Right renal cortex interstitium (tissue), 3 donors: ENCODE results near the gene FLNB. TPM values are rescaled to one million over a fixed set of nuclear protein-coding genes. Genes with fewer than 3 reads are reported as not detected.

Experiments used
- DNase-seq, 3 donors: peaks; one replicate each; pipeline ENCODE4 v3.0.0-alpha.2; 2013; ENCODE audit warnings: low read depth in 3 of 3, low spot score in 2 of 3
- polyA plus RNA-seq, 3 donors: library from polyadenylated mRNA; unstranded; fragments of 120-200 nt; gene quantifications; one replicate each; pipeline ENCODE4 v1.2.1, GENCODE V29; 2013; ENCODE audit not compliant: insufficient read length in 3 of 3

Gene FLNB
- polyA plus RNA-seq, 3 donors = 164 to 165 (median 165) TPM

DNA sequence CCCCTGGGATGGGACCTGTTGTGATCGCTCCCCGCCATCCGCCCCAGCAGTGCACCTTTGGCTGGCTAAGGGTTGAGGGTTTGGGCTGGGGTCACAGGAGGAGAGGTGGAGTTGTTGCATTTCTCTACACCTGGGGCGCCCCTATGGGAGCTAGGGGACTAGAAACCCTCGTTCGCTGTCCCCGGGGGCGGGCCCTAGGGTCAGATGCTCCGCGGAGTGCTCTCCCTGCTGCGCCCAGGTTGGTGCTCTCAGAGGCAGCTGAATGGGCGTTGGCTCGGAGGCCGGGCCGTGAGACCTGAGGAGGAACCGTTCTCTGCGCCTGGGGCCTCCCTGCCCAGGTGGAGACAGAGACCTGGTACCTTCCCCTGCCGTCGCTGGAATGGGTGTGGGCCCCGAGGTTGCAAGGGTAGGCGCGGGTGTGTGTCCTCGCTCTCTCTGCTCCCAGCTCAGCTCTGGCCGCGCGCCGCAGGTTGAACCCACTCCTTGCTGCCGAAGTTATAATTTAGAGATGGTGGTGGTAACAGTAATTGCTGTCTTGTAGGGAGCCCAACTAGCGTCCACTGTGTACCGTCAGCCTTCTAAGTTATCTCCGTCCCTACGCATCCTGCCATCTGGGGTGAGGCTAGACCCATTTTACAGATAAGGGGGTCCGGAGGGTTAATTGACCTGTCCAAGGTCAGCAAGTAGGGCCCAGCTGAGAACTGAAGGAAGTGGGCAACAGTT, 965 bp downstream of the FLNB start:
- DNase-seq = no peak

DNA sequence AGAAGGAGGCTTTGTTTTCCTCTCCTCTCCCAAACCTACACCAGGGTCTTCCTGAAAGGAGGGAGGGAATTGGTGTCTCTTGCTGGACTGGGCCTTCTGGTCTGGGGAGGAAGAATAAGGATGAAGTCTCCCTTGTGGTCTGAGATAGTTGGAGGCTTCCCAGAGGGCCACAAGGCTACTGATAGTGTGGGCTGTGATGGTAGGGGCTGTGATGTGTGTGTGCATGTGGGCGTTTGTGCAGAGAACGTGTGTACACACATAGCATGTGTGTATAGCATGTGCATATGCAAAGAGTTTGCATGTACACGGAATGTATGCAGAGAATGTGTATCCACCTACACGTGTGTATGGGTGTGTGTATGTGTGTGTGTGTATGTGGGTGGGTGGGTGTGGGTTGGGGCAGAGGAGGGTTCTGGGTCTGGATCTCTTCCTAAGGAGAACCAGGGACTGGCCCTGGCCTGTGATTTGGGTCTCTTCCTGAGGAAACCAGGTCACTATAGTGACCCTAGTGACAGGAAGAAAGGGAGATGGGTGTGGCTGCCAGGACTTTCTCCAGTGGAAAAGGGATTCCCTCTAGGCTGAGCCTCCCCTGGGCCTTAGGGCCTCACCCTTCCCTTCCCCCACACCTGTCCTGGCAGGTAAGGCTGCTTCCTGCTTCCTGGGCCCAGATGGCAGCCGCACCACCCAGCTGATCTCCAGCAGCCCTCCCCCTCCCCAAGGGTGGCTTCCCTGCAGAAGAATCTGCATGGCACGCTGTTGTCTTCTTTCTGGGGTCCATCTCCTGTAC, 1.7 kb downstream of the FLNB start:
- DNase-seq = no peak

DNA sequence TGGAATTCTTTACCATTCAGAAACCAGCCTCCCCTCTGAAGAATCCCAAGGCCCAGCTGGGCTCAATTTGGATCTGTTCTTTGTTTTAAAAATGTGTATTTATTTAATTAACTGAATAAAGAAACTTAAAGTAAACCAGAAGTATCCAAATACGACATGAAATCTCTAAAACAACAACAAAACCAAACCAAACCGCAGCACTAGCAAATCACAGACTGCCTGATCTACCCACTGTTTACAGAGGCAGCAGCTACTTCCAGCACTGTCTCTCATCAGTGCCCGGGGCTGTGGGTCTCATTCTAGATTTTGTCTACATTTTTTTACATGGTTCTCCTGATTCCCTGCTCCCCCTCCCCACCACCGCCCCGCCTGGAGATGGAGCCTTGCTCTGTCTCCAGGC, 2.3 kb downstream of the FLNB start:
- no peak for DNase-seq

DNA sequence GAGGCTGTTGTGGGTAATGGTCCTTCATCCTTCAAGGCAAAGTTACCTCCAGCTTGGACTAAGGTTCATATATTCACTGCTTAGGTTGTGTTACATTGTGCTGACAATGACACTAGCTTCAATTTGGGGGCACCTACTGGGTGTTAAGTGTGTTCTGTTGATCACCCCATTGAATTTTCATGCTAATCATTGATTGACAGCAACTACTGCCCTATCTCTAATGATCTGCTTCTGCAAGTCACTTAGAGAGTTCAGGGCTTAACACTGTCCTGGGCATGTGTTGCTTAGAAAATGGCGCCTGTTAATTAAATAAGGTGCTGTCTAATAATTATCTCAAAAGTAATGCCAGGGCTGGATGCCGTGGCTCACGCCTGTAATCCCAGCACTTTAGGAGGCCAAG, 3.4 kb downstream of the FLNB start:
- DNase-seq = no peak

DNA sequence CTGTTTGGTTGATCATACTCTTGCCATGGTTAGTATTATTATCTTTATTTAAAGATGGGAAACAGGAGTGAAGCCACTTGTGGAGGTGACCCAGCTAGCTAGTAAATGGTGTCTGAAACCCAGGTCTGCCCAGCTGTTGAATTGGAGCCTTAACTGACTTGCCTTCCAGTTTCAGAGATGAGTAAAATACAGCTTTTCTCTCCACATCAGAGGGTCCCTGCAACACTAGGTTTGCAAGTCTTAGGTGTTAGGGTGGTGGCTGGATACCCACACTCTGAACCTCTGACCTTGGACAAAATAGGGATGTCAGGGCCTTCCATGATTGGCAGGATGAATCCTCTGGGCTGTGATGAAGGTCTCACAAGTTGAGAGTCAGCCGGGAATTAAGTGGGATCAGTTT, 4.1 kb downstream of the FLNB start:
- no peak for DNase-seq

DNA sequence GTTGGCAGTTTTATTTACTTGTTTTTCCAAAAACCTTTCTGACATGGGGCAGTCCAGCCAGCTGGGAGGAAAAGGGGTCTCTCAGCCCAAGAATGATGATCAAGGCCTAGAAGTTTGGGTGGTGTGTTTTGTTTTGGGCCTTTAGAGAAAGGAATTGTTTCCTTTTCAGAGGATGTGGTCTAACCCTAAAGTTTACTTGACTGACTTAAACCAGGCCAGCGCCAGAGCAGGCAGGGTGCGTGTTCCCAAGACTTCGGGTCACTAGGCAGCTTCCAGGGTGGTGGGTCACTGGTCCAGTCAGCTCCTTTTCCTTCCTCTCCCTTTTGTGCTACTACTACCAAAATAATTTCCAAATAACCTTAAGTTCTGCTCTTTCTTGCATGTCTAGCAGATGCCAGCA, 4.9 kb downstream of the FLNB start:
- DNase-seq = no peak

DNA sequence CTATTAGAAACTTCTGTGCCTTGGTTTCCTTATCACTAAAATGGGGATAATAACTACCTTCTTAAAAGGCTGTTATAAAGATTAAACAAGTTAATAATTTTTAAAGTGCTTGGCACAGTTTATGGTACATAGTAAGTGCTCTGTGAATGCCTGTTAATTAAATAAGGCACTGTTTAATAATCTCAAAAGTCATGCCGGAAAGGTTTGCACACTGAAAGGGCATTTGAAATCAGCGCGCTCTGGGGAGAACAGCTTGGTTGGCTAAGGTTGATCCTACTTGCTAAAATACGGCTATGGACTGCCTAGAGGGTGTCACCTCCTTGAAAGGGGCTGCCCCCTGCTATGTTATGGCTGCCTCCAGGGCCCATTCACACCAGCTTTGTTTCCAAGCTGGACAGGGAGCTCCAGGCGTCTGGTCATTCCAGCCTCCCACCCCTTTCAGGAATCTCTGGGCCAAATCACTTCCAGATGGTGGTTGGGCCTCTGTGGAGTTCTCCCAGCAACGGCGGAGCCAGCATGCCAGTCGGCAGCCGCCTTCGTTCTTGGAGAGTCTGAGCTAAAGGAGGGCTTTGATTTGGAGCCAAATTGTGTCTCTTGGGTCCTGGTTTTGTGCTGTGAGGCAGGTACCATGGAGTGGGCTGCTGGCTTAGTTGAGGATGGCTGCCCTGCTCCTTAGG, 5.9 kb downstream of the FLNB start:
- no peak for DNase-seq

DNA sequence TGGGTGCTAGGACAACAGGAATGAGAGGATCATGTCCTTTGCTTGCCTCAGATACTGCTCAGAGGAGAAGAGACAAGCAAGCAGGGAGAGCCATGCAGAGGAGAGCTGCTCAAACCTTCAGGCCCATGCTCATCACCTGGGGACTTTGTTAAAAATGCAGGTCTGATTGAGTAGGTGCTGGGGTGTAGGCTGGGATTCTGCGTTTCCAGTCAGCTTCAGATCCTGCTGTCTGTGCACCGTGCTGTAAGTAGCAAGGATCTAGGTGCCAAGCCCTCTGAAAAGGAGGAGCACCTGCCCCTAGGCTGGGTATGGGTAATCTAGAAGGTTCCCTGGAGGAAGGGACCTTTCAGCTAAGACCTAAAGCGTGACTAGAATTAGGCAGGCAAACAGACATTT, 7.3 kb downstream of the FLNB start:
- no peak for DNase-seq

DNA sequence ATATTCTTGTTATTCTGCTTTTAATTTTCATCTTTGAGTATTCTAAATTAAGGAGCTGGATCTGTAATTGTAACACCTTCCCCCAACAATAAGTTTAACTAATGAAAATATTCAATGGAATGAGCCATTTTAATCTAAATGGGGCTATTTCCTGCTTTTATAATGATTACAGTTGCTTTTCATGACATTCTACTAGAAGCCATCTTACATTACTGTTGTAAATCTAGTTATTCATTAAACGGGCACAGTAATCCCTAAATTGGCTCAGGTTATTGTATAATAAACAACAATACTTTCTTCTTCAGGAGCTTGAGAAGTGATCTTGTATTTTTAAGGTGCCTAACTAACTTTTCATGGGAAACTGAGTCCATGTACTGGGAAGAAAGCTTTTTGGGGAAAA, 8.5 kb downstream of the FLNB start:
- DNase-seq = no peak

DNA sequence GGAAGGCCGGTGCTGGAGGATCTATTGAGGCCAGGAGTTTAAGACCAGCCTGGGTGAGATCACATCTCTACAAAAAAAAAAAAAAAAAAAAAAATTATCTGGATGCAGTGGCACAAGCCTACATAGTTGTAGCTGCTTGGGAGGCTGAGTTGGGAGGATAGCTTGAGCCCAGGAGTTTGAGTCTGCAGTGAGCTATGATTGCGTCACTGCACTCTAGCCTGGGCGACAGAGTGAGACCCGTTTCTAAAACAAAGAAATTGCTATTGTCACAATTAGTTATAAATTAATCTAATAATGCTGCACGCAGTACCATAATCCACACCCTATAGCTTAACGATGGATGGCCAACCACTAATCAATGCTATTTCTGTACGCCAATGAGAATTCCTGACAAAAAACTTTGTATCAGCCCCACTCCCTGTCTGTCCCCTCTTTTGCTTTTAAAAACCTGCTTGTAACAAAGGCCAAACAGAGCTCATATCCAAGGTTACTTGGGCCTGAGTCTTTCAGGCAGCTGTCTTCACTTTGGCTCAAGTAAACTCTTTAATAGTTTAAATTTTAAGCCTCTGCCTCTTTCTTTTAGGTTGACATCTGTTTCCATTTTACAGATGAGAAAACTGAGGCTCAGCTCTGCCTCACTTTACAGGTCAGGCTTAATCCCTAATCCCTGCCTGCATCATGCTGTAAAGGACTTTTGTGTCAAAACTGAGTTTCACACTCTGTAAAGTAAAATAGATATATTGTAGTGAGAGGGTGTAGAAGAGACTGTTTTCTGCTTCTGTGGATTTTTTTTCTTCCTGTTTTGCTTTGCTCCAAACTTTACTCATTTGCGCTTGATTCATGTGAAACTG, 10.9 kb downstream of the FLNB start:
- DNase-seq = no peak

DNA sequence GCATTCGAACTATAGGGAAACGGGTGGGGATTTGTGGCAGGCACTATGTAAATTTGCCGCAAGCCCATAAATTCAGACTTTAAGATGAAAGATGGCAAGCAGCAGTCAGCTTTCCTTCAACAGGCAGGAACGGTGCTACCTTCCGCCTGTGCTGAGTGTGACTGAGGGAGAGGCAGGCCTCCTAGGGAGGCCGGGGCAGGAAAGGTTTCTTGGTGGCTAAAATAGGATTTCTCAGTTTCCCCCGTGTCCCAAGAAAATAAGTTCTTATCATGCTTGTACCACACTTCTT, 12.5 kb downstream of the FLNB start:
- no peak for DNase-seq

DNA sequence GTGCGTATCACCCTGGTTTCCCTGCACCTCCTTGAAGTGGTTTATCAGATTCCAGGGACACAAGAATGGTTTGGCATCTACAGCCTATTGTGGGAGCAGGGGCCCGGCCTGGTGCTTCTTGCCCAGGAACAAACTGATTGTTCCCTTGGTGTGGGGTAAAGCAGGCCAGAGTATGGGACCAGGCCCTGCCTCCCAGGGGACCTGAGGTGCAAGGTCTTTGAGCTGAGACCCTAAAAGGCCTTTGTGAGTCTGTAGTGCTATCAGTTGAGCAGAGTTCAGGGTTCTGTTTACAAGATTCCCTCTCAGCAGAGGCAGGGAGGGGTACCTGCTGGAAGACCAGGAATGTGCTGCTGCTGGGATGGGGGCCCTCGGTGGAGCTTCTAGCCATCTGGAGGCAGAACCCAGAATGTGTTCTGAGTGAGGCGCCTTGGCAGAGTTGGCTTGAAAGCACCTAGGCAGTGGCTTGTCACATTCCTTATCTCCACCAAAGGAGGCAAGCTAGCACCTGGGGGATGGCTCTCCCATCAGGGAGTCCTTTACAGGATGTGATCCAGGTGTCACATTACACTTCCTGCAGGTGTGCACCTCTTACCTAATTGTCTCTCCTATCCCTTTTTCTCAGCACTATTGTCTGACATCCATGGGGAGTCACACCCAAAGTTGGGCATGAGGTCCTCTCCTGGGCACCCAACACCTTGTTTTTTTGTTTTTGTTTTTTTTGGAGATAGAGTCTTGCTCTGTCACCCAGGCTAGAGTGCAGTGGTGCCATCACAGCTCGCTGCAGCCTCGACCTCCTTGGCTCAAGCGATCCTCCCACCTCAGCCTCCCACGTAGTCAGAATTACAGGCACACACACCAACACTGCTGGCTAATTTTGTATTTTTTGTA, 13.1 kb downstream of the FLNB start:
- DNase-seq = no peak

DNA sequence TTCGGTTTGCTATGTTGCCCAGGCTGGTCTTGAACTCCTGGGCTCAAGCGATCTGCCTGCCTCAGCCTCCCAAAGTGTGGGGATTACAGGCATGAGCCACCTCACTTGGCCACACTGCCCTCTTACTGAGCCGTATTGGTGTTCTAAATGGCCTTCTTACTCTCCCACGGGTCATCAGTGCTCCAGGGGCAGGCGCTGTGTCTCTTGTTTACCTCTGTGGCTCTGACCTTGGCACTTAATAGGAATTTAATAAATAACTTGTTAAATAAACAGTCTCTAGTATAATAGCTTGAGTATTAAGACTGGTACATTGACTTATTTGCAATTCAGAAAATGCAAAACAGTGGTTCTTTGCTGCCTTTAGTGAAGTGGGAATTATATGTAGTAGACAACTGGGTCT, 13.7 kb downstream of the FLNB start:
- no peak for DNase-seq

DNA sequence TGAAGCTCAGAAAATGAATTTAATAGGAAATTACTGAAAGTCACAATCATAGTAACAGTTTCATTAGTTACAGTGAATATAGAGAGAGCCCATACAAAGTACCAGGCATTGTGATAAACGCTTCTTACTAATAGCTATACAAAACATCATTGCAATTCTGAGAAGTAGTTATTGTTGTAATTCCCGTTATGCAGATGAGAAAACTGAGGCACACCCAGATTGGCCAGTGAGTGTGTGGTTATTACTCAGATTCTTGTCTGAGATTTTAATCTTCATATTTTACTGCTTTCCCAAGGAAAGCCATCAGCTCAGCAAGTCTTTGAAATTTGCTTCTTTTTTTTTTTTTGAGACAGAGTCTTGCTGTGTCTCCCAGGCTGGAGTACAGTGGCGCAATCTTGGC, 14.3 kb downstream of the FLNB start:
- no peak for DNase-seq

DNA sequence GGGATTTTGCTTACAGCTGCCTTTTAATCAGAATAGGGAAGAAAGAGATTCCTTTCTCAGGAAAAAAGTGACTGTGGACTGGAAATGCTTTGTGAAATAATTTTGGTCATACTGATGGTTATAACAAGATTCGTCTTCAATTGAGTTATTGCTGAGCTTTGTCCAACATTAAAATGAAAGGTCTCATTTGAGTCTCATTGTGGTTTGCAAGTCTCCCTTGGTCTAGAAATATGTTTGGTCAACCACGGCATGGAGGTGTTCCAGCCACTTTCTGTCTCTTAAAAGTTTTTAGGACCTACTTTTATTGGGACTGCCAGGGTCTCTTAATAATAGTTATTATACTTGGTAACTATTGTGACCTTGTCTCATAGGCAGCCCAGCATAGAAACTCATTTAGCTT, 15.3 kb downstream of the FLNB start:
- no peak for DNase-seq

DNA sequence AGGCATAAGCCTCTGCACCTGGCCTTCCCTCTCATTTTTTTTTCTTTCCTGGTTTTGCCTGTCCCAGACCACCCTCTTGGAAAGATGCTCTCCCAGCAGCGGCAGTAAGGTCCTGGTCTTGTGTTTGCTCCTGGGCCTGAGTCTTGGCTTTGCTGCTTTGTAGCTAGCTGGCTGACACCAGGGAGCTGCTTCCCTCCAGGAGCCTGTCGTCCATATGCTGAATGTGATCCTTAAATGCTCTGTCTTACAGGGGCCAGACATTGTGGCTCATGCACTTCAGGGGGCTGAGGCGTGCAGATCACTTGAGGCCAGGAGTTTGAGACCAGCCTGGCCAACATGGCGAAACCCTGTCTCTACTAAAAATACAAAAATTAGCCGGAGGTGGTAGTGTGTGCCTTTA, 17.2 kb downstream of the FLNB start:
- DNase-seq = no peak

DNA sequence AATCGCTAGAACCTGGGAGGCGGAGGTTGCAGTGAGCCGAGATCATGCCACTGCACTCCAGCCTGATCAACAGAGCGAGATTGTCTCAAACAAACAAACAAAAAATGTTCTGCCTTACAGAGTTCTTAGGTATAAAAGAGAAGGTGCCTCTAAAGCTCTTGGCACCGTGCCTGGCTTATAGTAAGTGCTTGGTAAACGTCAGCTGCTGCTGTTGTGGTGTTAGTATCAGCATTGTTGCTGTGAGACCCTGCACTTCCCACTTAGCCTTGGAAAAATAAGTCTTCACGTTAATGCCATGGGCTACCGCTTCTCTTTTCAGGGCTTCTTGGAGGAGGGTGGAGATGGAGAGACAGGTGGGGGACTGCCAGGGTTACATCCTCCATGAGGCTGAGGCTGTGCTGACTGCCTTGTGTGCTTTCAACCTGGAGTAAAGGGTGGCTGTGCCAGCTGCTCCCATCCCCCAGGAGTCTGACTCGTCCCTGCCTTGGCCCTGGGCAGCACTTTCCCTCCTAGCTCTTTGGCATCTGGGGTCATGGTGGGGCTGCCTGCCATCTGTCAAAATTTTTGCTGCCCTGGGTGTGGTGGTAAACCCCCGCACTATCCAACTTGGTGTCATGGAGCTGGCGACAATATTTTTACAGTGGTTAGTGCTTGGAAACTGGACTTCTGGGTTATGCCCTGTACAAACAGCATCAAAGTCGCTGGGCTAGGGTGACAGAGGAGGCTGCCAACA, 17.8 kb downstream of the FLNB start:
- no peak for DNase-seq

DNA sequence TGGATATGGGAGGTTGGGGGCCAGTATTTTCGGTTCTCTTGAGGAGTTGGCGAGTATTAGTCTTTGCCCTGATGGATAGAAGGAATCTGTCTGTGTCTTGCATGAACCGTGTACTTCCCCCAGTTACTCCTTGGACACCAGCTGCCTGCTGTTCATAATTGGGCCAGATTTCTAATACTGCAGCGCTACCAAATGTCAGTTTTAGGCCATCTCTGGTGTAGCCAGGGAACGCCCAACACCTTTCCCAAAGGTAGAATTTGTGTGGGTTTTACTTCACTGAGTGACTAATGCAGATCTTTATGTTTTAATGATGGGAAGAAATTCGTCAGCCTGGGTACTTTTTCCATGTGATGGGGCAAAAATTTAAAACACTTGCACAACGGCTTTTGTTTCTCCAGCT, 18.4 kb downstream of the FLNB start:
- no peak for DNase-seq

DNA sequence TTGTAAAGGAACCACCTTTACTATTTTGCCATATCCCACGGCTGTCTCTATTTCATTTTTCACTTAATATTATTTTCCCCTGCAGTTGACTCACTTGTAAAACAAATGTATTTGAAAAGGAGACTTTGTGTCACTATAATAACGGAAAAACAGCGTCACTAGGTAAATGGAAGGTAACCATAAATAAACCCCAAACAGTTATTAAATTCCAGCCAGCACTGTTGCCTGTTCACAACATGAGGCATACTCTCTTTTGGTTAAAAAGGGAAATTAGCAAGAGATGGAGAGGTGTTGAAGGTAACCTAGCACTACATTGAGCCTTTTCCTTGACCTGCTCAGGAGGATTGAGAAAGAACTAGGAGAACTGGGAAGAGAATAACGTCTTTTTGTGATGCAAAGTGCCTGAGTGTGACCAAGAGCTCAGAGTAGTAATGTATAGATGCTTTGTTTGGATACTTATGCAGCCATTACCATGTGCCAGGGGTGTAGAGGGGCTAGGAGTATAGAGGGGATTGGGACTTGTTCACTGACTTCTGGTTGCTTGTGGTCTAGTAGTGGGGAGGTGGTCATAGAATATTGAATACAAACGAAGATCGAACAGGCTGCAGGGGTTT, 19.6 kb downstream of the FLNB start:
- no peak for DNase-seq
